Measurements from ENCODE around the gene TAMALIN.

The TAMALIN gene

GRCh38 chr12:51984657-51985056, 22.1 kb upstream of the TAMALIN start:
- DNase-seq (ENCODE audit: low spot score) = no peak

GRCh38 chr12:51985154-51985835, 21.5 kb upstream of the TAMALIN start:
- no peak for DNase-seq (ENCODE audit: low spot score)

GRCh38 chr12:51986834-51987233, 19.9 kb upstream of the TAMALIN start:
- DNase-seq (ENCODE audit: low spot score) = no peak

GRCh38 chr12:51992246-51992645, 14.5 kb upstream of the TAMALIN start:
- no peak for DNase-seq (ENCODE audit: low spot score)

GRCh38 chr12:51994539-51994820, 12.3 kb upstream of the TAMALIN start:
- no peak for DNase-seq (ENCODE audit: low spot score)

- no peak for DNase-seq (ENCODE audit: low spot score)
Measured at GRCh38 chr12:51994959-51995358, 11.8 kb upstream of the TAMALIN start.

- DNase-seq (ENCODE audit: low spot score) = no peak
Measured at GRCh38 chr12:51997136-51997535, 9.6 kb upstream of the TAMALIN start.

GRCh38 chr12:52003016-52003550, 3.7 kb upstream of the TAMALIN start:
- no peak for DNase-seq (ENCODE audit: low spot score)

- DNase-seq (ENCODE audit: low spot score) = no peak
Measured at GRCh38 chr12:52003591-52003990, 3.2 kb upstream of the TAMALIN start.

- peak; percentile 70 for DNase-seq (ENCODE audit: low spot score)
Measured at GRCh38 chr12:52004042-52004648, 2.6 kb upstream of the TAMALIN start.

- DNase-seq (ENCODE audit: low spot score) = no peak
Measured at GRCh38 chr12:52005218-52005902, 1.4 kb upstream of the TAMALIN start.

GRCh38 chr12:52005903-52006703, 643 bp upstream of the TAMALIN start:
- peak; percentile 74 for DNase-seq (ENCODE audit: low spot score)

- DNase-seq (ENCODE audit: low spot score) = no peak
Measured at GRCh38 chr12:52007158-52007921, 594 bp downstream of the TAMALIN start.

GRCh38 chr12:52007982-52008510, 1.3 kb downstream of the TAMALIN start:
- DNase-seq (ENCODE audit: low spot score) = no peak

GRCh38 chr12:52009081-52009751, 2.5 kb downstream of the TAMALIN start:
- no peak for DNase-seq (ENCODE audit: low spot score)

GRCh38 chr12:52010152-52010622, 3.4 kb downstream of the TAMALIN start:
- no peak for DNase-seq (ENCODE audit: low spot score)

- DNase-seq (ENCODE audit: low spot score) = peak; percentile 59
Measured at GRCh38 chr12:52010692-52011601, 4.2 kb downstream of the TAMALIN start.

GRCh38 chr12:52011602-52012214, 5.0 kb downstream of the TAMALIN start:
- DNase-seq (ENCODE audit: low spot score) = no peak

- no peak for DNase-seq (ENCODE audit: low spot score)
Measured at GRCh38 chr12:52013626-52014310, 7.0 kb downstream of the TAMALIN start.

All from D341Med (cell line).